CD1c-positive myeloid dendritic cell (primary cell): ENCODE results near the gene EDC4.
"Not testable (repeated sequence)": the region's sequence is repeated elsewhere in the genome, so short reads cannot be mapped to it uniquely, and the experiment has no call there.

ENCODE experiments used
- DNase-seq: peaks from one replicate; pipeline ENCODE4 v3.0.0-alpha.2; 2016; ENCODE audit errors: extremely low spot score

The EDC4 gene, protein sequence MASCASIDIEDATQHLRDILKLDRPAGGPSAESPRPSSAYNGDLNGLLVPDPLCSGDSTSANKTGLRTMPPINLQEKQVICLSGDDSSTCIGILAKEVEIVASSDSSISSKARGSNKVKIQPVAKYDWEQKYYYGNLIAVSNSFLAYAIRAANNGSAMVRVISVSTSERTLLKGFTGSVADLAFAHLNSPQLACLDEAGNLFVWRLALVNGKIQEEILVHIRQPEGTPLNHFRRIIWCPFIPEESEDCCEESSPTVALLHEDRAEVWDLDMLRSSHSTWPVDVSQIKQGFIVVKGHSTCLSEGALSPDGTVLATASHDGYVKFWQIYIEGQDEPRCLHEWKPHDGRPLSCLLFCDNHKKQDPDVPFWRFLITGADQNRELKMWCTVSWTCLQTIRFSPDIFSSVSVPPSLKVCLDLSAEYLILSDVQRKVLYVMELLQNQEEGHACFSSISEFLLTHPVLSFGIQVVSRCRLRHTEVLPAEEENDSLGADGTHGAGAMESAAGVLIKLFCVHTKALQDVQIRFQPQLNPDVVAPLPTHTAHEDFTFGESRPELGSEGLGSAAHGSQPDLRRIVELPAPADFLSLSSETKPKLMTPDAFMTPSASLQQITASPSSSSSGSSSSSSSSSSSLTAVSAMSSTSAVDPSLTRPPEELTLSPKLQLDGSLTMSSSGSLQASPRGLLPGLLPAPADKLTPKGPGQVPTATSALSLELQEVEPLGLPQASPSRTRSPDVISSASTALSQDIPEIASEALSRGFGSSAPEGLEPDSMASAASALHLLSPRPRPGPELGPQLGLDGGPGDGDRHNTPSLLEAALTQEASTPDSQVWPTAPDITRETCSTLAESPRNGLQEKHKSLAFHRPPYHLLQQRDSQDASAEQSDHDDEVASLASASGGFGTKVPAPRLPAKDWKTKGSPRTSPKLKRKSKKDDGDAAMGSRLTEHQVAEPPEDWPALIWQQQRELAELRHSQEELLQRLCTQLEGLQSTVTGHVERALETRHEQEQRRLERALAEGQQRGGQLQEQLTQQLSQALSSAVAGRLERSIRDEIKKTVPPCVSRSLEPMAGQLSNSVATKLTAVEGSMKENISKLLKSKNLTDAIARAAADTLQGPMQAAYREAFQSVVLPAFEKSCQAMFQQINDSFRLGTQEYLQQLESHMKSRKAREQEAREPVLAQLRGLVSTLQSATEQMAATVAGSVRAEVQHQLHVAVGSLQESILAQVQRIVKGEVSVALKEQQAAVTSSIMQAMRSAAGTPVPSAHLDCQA (N-terminal part only)

GRCh38 chr16:67872631-67873434 is at the start of gene EDC4:
Gene EDC4, plus strand, starts transcription at chr16:67873052. Its CDS starts 210 bp downstream, at chr16:67873262.
- peak; percentile 94 for DNase-seq

GRCh38 chr16:67825119-67825518 is 47.7 kb upstream of the EDC4 start:
- no peak for DNase-seq

GRCh38 chr16:67825906-67826305 is 46.9 kb upstream of the EDC4 start:
- DNase-seq: no peak

DNA sequence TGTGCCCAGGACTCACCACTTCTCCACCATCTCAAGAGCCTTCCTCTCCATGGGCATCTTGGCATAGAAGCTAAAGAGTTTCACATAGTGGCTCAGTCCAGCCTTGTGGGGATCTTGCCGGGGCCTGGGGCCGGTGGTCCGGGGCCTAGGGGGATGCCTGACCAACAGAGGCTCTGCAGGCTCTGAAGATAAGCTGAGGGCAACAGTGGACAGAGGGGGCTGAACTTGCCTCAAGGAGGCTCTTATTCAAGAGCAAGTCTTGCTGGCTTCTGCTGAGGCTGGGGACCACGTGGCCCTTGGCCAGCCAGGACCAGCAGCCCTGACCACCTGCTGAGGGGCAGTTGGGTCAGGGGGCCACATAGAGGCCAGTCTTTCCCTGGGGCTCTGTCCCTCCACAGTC is 44.2 kb upstream of the EDC4 start:
- DNase-seq: no peak

GRCh38 chr16:67833030-67833414 is 39.8 kb upstream of the EDC4 start:
- DNase-seq: peak; percentile 3

DNA sequence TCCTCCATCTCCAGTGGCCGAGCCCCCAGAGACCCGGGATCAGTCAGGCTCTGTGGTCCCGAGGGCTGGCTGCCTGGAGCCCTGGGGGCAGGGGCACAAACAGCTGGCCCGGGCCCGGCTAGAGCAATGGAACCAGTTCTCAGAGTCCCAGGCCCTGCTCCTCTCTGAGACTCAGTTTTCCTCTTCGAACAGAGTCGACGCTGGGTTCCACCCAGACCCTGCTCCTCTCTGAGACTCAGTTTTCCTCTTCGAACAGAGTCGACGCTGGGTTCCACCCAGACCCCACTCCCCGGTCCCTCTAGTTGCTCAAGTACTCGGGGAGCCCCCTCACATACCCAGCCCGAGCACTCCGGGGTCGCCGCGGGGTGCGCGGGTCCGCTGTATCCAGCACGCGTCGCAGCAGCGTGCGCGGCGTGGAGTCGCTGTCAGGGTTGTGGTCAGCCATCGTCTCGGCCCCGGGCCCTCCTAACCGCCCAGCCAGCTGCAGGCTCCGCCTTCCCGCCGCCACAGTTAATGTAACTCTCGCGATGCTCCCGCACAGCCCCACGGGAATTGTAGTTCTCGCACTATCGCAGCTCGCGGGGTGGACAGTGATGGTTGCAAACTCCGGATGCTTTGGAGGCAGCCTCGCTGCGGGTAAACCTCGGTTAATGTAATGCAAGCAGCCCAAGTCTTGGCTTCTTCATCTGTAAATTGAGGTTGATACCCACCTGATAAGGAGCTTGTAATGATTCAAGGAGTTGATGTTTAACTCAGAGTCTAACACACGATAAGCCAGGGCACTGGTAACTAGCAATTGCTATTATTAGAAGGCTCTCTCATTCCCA is 39.2 kb upstream of the EDC4 start:
- peak; percentile 97 for DNase-seq

DNA sequence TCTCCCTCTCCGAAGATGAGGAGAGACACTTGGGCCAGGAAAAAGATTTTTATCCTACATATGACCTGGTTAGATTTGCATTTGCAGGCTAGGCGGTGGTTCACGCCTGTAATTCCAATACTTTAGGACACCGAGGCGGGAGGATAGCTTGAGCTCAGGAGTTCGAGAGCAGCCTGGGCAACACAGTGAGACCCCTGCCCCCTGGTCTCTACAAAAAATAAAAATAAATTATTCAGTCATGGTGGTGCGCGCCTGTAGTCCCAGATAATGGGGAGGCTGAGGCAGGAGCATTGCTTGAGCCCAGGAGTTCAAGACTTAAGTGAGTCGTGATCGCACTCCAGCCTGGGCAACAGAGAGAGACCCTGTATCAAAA is 38.6 kb upstream of the EDC4 start:
- DNase-seq: no peak

- not testable (repeated sequence) for DNase-seq
Observed at GRCh38 chr16:67837190-67837589, 35.7 kb upstream of the EDC4 start.

GRCh38 chr16:67837811-67838210 is 35.0 kb upstream of the EDC4 start:
- DNase-seq: no peak

GRCh38 chr16:67841198-67841815 is 31.5 kb upstream of the EDC4 start:
- no peak for DNase-seq

DNA sequence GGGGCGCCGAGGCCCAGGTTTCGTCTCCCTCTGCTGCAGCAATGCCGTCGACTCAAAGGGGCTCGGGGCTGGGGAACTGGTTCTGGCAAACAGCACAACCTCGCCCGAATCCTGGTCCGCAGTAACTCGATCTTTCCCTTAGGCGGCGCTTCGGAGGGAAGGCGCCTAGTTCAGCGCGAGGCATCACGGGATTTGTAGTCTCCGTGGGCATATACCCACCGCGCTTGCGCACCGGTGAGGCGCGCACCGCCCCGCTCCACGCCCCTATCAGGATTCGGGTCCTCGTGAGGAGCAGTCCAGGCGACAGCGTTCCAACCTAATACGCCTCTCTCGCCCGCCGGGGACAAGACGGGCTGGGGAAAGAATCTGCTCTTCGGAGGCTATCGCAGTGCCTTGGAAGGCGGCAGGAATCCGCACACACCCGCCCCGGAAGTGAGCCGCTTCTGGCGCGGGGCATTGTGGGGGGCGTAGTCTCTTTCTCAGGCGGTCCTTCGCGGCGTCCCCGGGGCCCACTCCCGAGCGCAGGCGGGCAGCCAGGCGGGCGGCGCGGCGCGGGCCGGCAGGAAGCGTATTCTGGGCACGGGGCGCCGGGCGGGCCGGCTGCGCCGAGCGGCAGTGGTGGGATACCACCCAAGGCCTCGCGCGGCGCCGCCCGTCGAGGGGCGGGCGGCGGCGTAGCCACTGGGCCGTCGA is 30.9 kb upstream of the EDC4 start, which contains the start of gene THAP11:
Gene THAP11 (plus strand): TSS at position 505 of the 693 bp plus-strand sequence. CDS start 235 bp downstream, outside the sequence.
- DNase-seq: peak; percentile 98

DNA sequence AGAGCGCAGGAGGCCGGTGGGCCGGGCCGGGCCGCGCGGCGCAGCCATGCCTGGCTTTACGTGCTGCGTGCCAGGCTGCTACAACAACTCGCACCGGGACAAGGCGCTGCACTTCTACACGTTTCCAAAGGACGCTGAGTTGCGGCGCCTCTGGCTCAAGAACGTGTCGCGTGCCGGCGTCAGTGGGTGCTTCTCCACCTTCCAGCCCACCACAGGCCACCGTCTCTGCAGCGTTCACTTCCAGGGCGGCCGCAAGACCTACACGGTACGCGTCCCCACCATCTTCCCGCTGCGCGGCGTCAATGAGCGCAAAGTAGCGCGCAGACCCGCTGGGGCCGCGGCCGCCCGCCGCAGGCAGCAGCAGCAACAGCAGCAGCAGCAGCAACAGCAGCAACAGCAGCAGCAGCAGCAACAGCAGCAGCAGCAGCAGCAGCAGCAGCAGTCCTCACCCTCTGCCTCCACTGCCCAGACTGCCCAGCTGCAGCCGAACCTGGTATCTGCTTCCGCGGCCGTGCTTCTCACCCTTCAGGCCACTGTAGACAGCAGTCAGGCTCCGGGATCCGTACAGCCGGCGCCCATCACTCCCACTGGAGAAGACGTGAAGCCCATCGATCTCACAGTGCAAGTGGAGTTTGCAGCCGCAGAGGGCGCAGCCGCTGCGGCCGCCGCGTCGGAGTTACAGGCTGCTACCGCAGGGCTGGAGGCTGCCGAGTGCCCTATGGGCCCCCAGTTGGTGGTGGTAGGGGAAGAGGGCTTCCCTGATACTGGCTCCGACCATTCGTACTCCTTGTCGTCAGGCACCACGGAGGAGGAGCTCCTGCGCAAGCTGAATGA is 30.1 kb upstream of the EDC4 start:
- peak; percentile 52 for DNase-seq

DNA sequence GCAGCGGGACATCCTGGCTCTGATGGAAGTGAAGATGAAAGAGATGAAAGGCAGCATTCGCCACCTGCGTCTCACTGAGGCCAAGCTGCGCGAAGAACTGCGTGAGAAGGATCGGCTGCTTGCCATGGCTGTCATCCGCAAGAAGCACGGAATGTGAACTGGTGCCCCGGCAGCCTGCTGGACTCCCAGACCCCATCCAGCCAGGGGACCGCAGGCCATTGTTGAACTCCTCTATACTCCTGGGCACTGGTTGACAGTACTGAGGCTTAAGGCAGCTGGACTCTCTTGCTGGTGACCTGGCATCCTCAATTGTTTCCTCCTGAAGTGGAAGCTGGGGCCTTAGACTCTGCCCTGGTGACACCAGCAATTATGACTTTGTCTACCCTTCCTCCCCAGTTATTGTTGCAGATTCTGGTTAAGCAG is 29.5 kb upstream of the EDC4 start:
- no peak for DNase-seq

GRCh38 chr16:67844497-67844896 is 28.4 kb upstream of the EDC4 start:
- DNase-seq: no peak

DNA sequence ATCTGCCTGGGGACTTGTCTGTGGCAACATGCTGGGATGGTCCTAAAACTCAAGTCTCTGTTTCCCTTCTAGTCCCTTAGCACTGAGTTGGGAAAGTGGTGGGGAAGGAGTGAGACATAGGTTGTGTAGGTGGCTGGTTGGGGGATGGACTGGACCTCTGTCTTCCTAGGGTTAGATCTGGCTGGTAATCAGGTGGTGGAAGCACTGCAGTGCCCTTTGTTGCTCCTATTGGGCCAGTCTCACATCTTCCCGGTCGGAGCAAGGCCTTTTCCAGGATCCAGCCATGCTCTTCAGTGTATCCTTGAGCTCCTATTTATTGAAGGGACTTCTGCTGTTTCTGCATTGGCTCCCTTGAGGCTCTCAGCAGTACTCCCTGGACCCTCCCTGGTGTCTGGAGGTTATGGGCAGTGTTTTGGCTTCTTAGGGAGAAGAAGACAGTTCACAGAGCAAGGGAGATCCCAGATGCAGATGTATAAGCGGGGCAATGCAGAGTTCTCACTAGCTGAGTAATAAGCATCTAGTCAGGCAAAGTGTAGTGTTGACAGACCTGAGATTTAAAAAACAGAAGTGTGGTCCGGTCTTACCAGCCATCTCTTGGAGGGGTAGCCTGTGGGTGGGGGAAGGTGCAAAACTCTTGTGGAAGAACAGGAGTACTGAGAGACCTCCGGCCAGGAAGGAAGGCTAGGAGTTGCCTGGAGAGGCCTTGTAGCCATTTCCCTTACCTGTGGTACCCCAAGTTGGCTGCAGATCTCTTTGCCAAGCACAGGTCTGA is 27.4 kb upstream of the EDC4 start:
- peak; percentile 57 for DNase-seq

- no peak for DNase-seq
Observed at GRCh38 chr16:67846063-67846319, 26.9 kb upstream of the EDC4 start.

DNA sequence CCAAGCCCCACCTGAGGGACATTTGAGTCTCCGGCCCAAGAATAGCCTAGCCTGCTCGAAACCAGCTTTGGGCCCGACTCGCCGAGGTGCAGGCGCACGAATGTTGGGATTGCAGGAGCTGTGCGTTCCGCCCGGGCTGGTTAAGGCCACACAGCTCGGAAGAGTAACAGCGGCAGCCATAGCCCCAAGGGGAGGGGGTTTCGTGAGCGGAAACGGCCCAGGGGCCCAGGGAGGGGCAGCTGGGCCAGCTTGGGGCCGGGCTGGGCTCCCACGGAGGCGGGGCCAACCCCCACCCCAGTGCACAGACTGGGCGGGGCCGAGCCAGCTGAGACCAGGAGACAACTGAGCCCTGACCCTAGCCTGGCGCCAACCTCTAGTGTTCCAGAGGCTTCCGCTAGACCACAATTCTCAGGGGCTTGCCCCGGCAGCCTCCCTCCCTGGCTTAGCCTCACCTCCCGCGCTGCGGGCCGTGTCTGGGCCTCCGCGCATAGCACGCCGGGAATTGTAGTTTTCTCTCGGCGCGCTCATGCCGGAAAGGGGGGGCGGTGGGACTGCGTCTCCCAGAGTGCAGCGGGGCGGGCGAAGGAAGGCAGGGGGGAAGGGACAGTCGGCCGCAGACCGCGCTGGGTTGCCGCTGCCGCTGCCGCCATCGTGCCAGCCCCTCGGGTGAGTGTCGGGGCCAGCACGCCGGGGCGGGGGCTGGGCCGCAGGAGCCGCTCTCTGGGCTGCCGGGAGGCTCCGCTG is 26.4 kb upstream of the EDC4 start, which contains the start of gene NUTF2:
Gene NUTF2 (plus strand): TSS at position 614 of the 744 bp plus-strand sequence. CDS start 18,198 bp downstream, outside the sequence.
- DNase-seq: peak; percentile 97
